GM19438 (cell line): ENCODE results near the gene MYO6.
A peak's percentile ranks its signal among the peaks of the same experiment; 100 is the strongest.
"Not testable (repeated sequence)": the region's sequence is repeated elsewhere in the genome, so short reads cannot be mapped to it uniquely, and the experiment has no call there.

Experiments
- ATAC-seq: cut with Tn5 transposase; IDR thresholded peaks from one replicate; pipeline ENCODE4 v1.9.1; 2021; ENCODE audit warnings: low read depth; ENCODE audit not compliant: unreplicated experiment

MYO6 gene

GRCh38 chr6:75876152-75876551, 127.1 kb downstream of the MYO6 start:
- ATAC-seq = no peak

GRCh38 chr6:75880305-75880704, 131.3 kb downstream of the MYO6 start:
- no peak for ATAC-seq

GRCh38 chr6:75882734-75883133, 133.7 kb downstream of the MYO6 start:
- ATAC-seq = no peak

GRCh38 chr6:75884822-75885221, 135.8 kb downstream of the MYO6 start:
- no peak for ATAC-seq

GRCh38 chr6:75892384-75892783, 143.3 kb downstream of the MYO6 start:
- no peak for ATAC-seq

GRCh38 chr6:75893058-75893775, 144.2 kb downstream of the MYO6 start:
- ATAC-seq = peak; percentile 80

GRCh38 chr6:75893776-75894152, 144.7 kb downstream of the MYO6 start:
- no peak for ATAC-seq

GRCh38 chr6:75896526-75896925, 147.5 kb downstream of the MYO6 start:
- no peak for ATAC-seq

- not testable (repeated sequence) for ATAC-seq
Measured at GRCh38 chr6:75900216-75900615, 151.2 kb downstream of the MYO6 start.

- not testable (repeated sequence) for ATAC-seq
Measured at GRCh38 chr6:75905129-75905528, 156.1 kb downstream of the MYO6 start.

GRCh38 chr6:75906871-75907270, 157.8 kb downstream of the MYO6 start:
- ATAC-seq = no peak

- ATAC-seq = no peak
Measured at GRCh38 chr6:75907444-75907843, 158.4 kb downstream of the MYO6 start.

- ATAC-seq = no peak
Measured at GRCh38 chr6:75913040-75913439, 164.0 kb downstream of the MYO6 start.

- ATAC-seq = no peak
Measured at GRCh38 chr6:75922226-75922625, 173.2 kb downstream of the MYO6 start.

- peak; percentile 60 for ATAC-seq
Measured at GRCh38 chr6:75926293-75927168, 177.5 kb downstream of the MYO6 start.

- no peak for ATAC-seq
Measured at GRCh38 chr6:75931011-75931680, 182.1 kb downstream of the MYO6 start.

- ATAC-seq = peak; percentile 58
Measured at GRCh38 chr6:75932067-75932466, 183.0 kb downstream of the MYO6 start.

GRCh38 chr6:75933387-75933975, 184.4 kb downstream of the MYO6 start:
- ATAC-seq = no peak

GRCh38 chr6:75934643-75935472, 185.8 kb downstream of the MYO6 start:
- peak; percentile 72 for ATAC-seq

GRCh38 chr6:75935473-75935793, 186.4 kb downstream of the MYO6 start:
- ATAC-seq = no peak
